ENCODE results near the gene MT1F.

- no peak for TF ChIP-seq POLR2A (IDR thresholded peaks at IDR 0.05)
- TF ChIP-seq, protein P1, sequence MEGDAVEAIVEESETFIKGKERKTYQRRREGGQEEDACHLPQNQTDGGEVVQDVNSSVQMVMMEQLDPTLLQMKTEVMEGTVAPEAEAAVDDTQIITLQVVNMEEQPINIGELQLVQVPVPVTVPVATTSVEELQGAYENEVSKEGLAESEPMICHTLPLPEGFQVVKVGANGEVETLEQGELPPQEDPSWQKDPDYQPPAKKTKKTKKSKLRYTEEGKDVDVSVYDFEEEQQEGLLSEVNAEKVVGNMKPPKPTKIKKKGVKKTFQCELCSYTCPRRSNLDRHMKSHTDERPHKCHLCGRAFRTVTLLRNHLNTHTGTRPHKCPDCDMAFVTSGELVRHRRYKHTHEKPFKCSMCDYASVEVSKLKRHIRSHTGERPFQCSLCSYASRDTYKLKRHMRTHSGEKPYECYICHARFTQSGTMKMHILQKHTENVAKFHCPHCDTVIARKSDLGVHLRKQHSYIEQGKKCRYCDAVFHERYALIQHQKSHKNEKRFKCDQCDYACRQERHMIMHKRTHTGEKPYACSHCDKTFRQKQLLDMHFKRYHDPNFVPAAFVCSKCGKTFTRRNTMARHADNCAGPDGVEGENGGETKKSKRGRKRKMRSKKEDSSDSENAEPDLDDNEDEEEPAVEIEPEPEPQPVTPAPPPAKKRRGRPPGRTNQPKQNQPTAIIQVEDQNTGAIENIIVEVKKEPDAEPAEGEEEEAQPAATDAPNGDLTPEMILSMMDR (IDR thresholded peaks at IDR 0.05), result no peak
These were observed 24.2 kb upstream of the MT1F start for GRCh38 chr16:56633535-56633934.

Measured in right lobe of liver (tissue), 4 donors.